ENCODE results near the gene WAC. TPM values are rescaled to one million over a fixed set of nuclear protein-coding genes. Genes with fewer than 3 reads are reported as not detected.

Gene WAC
- total and polyA plus RNA-seq, 9 of the 15 experiments (the other 6 are each of a cell fraction or from before 2014, with no cell fraction given) = 24.8 to 123 (median 78.2) TPM

GRCh38 chr10:28532337-28533185 lies at the start of gene WAC (continued):
- TF ChIP-seq AFF4 (CRISPR knock-in tag; IDR thresholded peaks at IDR 0.05) (peak; percentile 80; the same call in 1 of the 2 replicates), MTA1 (IDR thresholded peaks at IDR 0.05; ENCODE audit: borderline replicate concordance) (no peak), E2F3 (CRISPR knock-in tag; IDR thresholded peaks at IDR 0.05) (peak; percentile 8; the same call in 1 of the 2 replicates), MEF2D (tag; conservative IDR thresholded peaks at IDR 0.05; ENCODE audit: low read depth) (no peak), ZNF644 (tag; IDR thresholded peaks at IDR 0.05; ENCODE audit: low read depth) (no peak), KDM4B (IDR thresholded peaks at IDR 0.05; ENCODE audit: borderline replicate concordance in 2 of 2, low read depth in 1 of 2) (peak in 1 of 2 experiments; percentile 83; a peak in 1 of 4 replicates), CBX2 (IDR thresholded peaks at IDR 0.05; ENCODE audit: insufficient read depth, low read length, poor library complexity, severe bottlenecking) (no peak), FOXK1 (CRISPR knock-in tag; IDR thresholded peaks at IDR 0.05; ENCODE audit: borderline replicate concordance) (0 out of 2 replicates have a peak, but pooled peaks have one; percentile 39), GMEB1 (CRISPR knock-in tag; IDR thresholded peaks at IDR 0.05) (0 out of 2 replicates have a peak, but pooled peaks have one; percentile 7), FOXK2 (conservative IDR thresholded peaks at IDR 0.05 in 1 of 2, IDR thresholded peaks at IDR 0.05 in 1 of 2; ENCODE audit: low read depth in 2 of 2) (peak in 1 of 2 experiments; percentile 58; a peak in 2 of 4 replicates), JUNB (CRISPR knock-in tag; conservative IDR thresholded peaks at IDR 0.05) (no peak), SAP30 (IDR thresholded peaks at IDR 0.05; ENCODE audit: borderline replicate concordance, insufficient read depth, low read depth, low read length, poor library complexity, severe bottlenecking) (peak; percentile 45), DNMT1 (IDR thresholded peaks at IDR 0.05) (no peak), NBN (IDR thresholded peaks at IDR 0.05; ENCODE audit: low read depth) (peak; percentile 90), ZC3H4 (CRISPR knock-in tag; IDR thresholded peaks at IDR 0.05; ENCODE audit: borderline replicate concordance) (no peak), ZNF57 (CRISPR knock-in tag; IDR thresholded peaks at IDR 0.05) (no peak), ATF7 (IDR thresholded peaks at IDR 0.05) (peak; percentile 61), ZNF224 (CRISPR knock-in tag; IDR thresholded peaks at IDR 0.05) (0 out of 2 replicates have a peak, but pooled peaks have one; percentile 47), SIRT6 (IDR thresholded peaks at IDR 0.05; ENCODE audit: low read depth, low read length) (no peak), ZNF449 (CRISPR knock-in tag; IDR thresholded peaks at IDR 0.05) (no peak), YBX1 (IDR thresholded peaks at IDR 0.05) (no peak)

Data from K562 (cell line).